HG03060 (cell line): ENCODE measurements around the gene TMEM170A.
"Not testable (repeated sequence)": the region's sequence is repeated elsewhere in the genome, so short reads cannot be mapped to it uniquely, and the experiment has no call there.

Source experiments
- ATAC-seq: cut with Tn5 transposase; IDR thresholded peaks from one replicate; pipeline ENCODE4 v1.9.1; 2021; ENCODE audit warnings: low read depth, moderate number of reproducible peaks; ENCODE audit not compliant: unreplicated experiment

The TMEM170A gene

GRCh38 chr16:75464122-75464918, at the start of gene TMEM170A:
TSS of gene TMEM170A (minus strand) at chr16:75464689. CDS start at chr16:75464600, 89 bp downstream.
- ATAC-seq, result peak; percentile 90

- ATAC-seq, result no peak
Observed at GRCh38 chr16:75506574-75506973, 42.1 kb upstream of the TMEM170A start.

- no peak for ATAC-seq
Observed at GRCh38 chr16:75506107-75506506, 41.6 kb upstream of the TMEM170A start.

- no peak for ATAC-seq
Observed at GRCh38 chr16:75503801-75504200, 39.3 kb upstream of the TMEM170A start.

- ATAC-seq, result no peak
Observed at GRCh38 chr16:75502916-75503605, 38.6 kb upstream of the TMEM170A start.

- not testable (repeated sequence) for ATAC-seq
Observed at GRCh38 chr16:75501820-75502219, 37.3 kb upstream of the TMEM170A start.

GRCh38 chr16:75501359-75501758, 36.9 kb upstream of the TMEM170A start:
- ATAC-seq, result no peak

GRCh38 chr16:75498605-75499322, 34.3 kb upstream of the TMEM170A start:
- not testable (repeated sequence) for ATAC-seq

GRCh38 chr16:75497558-75497957, 33.1 kb upstream of the TMEM170A start:
- no peak for ATAC-seq

GRCh38 chr16:75495076-75495674, 30.7 kb upstream of the TMEM170A start, which contains the start of gene CHST6:
TSS of gene CHST6 (minus strand) at chr16:75495441. CDS start at chr16:75479828, 15,613 bp downstream.
- no peak for ATAC-seq

GRCh38 chr16:75494661-75495075, 30.2 kb upstream of the TMEM170A start:
- no peak for ATAC-seq

GRCh38 chr16:75494184-75494583, 29.7 kb upstream of the TMEM170A start:
- no peak for ATAC-seq

GRCh38 chr16:75491876-75492275, 27.4 kb upstream of the TMEM170A start:
- ATAC-seq, result no peak

- no peak for ATAC-seq
Observed at GRCh38 chr16:75488322-75488721, 23.8 kb upstream of the TMEM170A start.

GRCh38 chr16:75486676-75487313, 22.3 kb upstream of the TMEM170A start:
- ATAC-seq, result no peak

GRCh38 chr16:75486014-75486675, 21.7 kb upstream of the TMEM170A start:
- no peak for ATAC-seq

- peak; percentile 48 for ATAC-seq
Observed at GRCh38 chr16:75485230-75486013, 20.9 kb upstream of the TMEM170A start.

- no peak for ATAC-seq
Observed at GRCh38 chr16:75483222-75483621, 18.7 kb upstream of the TMEM170A start.
